Lung (tissue), 12 donors: ENCODE data around the gene NEU4. TPM values are rescaled to one million over a fixed set of nuclear protein-coding genes. Genes with fewer than 3 reads are reported as not detected.

ENCODE experiments used
- ATAC-seq: fragments of 200-7000 bp; cut with Tn5 transposase; one replicate; pipeline ENCODE4 v1.9.1; 2020; ENCODE audit warnings: moderate number of reproducible peaks; ENCODE audit not compliant: insufficient read depth, low FRiP score
- DNase-seq, 3 donors: peaks; one replicate each; pipeline ENCODE4 v3.0.0-alpha.2; 2013 to 2017
- H3K27ac ChIP-seq, 2 donors: one replicate each; pipeline ENCODE4 v1.5.1; 2013; ENCODE audit warnings: mild to moderate bottlenecking in 2 of 2, moderate library complexity in 2 of 2, control low read depth in 1 of 2, inconsistent platforms in 1 of 2, low read depth in 1 of 2, low read length in 1 of 2
- H3K27me3 ChIP-seq, 3 donors: one replicate each; pipeline ENCODE4 v1.5.1; 2013; ENCODE audit warnings: low read length in 2 of 3; ENCODE audit not compliant: control insufficient read depth in 3 of 3, insufficient read depth in 3 of 3
- H3K36me3 ChIP-seq, 4 donors: one replicate each; pipeline ENCODE4 v1.5.1; 2013; ENCODE audit warnings: low read length in 4 of 4, mild to moderate bottlenecking in 1 of 4, moderate library complexity in 1 of 4; ENCODE audit not compliant: control insufficient read depth in 4 of 4, insufficient read depth in 4 of 4
- H3K4me1 ChIP-seq, 5 donors: one replicate each; pipeline ENCODE4 v1.5.1; 2013; ENCODE audit warnings: low read length in 5 of 5, mild to moderate bottlenecking in 2 of 5, moderate library complexity in 1 of 5; ENCODE audit not compliant: control insufficient read depth in 5 of 5, insufficient read depth in 5 of 5
- H3K4me3 ChIP-seq: one replicate; pipeline ENCODE4 v1.5.1; 2013; ENCODE audit warnings: mild to moderate bottlenecking, control low read depth, moderate library complexity
- H3K9ac ChIP-seq, 2 donors: one replicate each; pipeline ENCODE4 v1.5.1; 2013; ENCODE audit warnings: low read length in 2 of 2, control low read depth in 1 of 2; ENCODE audit not compliant: insufficient read depth in 1 of 2
- H3K9me3 ChIP-seq, 4 donors: one replicate each; pipeline ENCODE4 v1.5.1; 2013; ENCODE audit warnings: low read length in 3 of 4, mild to moderate bottlenecking in 1 of 4, moderate library complexity in 1 of 4; ENCODE audit not compliant: control insufficient read depth in 4 of 4, insufficient read depth in 3 of 4
- WGBS, 2 donors: extraction: QIAGEN DNeasy Blood & Tissue Kit; methylation state at CpG; one replicate each; pipeline ENCODE4 v1.1.7; 2013; 5-methylcytosine and 5-hydroxymethylcytosine counted together
- polyA plus RNA-seq, 2 donors: library from polyadenylated mRNA; stranded (reverse); fragments of 200-250 nt; gene quantifications; one replicate each; pipeline ENCODE4 v1.2.1, GENCODE V29; 2013
- total RNA-seq, 2 donors: library from RNA; depleted of rRNA in 1 of 2; stranded (reverse); fragments of >200 nt in 1 of 2; gene quantifications; one replicate each; pipeline ENCODE4 v1.2.1, GENCODE V29; 2014 to 2021
- TF ChIP-seq, protein P1 (sequence below): IDR thresholded peaks from 2 replicates; pipeline ENCODE4 v1.5.1; 2012; ENCODE audit warnings: mild to moderate bottlenecking; ENCODE audit errors: control extremely low read depth, extremely low read depth
- donor health status: control.
- donor health status: control.
- donor health status: Bipolar disorder and iron deficiency.
- donor health status: healthy.
- donor health status: DM: yes; HTN: yes; CAD: no.

NEU4 gene
- total and polyA plus RNA-seq, 4 donors: 0.26 to 0.59 (median 0.35) TPM

GRCh38 chr2:241844831-241845578 lies 36.0 kb downstream of the NEU4 start:
- H3K4me1 ChIP-seq: peaks cover 0 to 9% (median 3%) of the 10 kb centered on the region in 5 donors
- 79 to 87% methylated on average over 37 of the region's 37 CpGs for WGBS, 2 donors
- TF ChIP-seq, protein P1, sequence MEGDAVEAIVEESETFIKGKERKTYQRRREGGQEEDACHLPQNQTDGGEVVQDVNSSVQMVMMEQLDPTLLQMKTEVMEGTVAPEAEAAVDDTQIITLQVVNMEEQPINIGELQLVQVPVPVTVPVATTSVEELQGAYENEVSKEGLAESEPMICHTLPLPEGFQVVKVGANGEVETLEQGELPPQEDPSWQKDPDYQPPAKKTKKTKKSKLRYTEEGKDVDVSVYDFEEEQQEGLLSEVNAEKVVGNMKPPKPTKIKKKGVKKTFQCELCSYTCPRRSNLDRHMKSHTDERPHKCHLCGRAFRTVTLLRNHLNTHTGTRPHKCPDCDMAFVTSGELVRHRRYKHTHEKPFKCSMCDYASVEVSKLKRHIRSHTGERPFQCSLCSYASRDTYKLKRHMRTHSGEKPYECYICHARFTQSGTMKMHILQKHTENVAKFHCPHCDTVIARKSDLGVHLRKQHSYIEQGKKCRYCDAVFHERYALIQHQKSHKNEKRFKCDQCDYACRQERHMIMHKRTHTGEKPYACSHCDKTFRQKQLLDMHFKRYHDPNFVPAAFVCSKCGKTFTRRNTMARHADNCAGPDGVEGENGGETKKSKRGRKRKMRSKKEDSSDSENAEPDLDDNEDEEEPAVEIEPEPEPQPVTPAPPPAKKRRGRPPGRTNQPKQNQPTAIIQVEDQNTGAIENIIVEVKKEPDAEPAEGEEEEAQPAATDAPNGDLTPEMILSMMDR: no peak
- peaks cover 0 to 8% (median 4%) of the 10 kb centered on the region in 3 donors for H3K27me3 ChIP-seq
- DNase-seq (no peak), ATAC-seq (no peak)
- H3K9me3 ChIP-seq: peaks cover 0 to 2% (median 0%) of the 10 kb centered on the region in 4 donors
- H3K27ac ChIP-seq: no peak overlapping the region
- H3K36me3 ChIP-seq: no peaks in the 10 kb centered on the region
- H3K4me3 ChIP-seq: no peak overlapping the region
- no peak overlapping the region for H3K9ac ChIP-seq

DNA sequence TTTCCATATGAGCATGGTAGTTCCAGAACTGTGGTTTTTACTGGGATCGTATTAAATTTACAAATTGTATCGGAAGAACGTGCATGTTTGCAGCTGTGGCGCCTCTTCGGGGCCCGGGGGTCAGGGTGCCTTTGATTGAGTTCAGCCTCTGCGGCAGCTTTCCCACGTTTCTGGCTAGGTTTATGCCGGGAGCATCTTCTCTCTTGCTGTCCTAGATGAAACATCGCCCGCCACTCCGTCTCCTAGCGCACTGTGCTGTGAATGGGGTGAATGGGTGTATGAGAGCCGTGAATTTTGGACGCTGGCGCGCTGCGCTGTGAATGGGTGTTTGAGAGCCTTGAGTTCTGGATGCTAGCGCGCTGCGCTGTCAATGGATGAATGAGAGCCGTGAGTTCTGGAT lies 37.4 kb downstream of the NEU4 start:
- no peak for ATAC-seq
- H3K27ac ChIP-seq: no peak overlapping the region

DNA sequence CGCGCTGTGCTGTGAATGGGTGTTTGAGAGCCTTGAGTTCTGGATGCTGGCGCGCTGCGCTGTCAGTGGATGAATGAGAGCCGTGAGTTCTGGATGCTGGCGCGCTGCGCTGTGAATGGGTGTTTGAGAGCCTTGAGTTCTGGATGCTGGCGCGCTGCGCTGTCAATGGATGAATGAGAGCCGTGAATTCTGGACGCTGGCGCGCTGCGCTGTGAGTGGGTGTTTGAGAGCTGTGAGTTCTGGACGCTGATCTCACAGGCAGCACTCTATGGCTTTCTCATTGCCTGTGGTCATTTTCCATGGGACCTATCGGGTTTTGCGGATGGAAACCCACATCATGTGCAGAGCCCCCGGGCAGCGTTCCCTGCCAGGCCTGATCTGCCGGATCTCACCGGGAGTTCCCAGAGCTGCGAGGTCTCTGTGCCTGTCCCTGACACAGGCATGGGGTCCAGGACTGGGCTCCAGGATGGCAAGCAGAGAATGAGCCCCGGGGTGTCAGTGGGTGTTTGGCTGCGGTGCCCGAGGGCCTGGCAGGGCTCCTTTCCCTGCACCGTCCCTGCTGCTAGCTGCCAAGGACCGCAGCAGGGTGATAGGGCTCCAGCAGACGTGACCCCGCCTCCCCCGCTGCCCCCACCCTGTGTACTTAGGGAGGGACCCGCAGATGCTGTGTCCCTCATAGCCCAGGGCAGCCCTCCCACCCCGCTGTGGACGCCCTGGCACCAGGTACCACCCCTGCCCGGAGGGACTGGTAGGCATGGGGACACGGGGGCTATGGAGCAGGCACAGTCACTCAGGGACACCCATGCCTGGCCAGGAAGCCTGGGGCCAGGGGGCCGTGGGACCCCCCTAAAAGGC lies 40.0 kb downstream of the NEU4 start:
- WGBS, 2 donors: 91 to 94% methylated on average over 39 of the region's 39 CpGs
- DNase-seq: peak in 1 of 3 donors; percentile 10

More for the DNA sequence above, 37.4 kb downstream of the NEU4 start:
- Histone ChIP-seq H3K9ac (no peak overlapping the region), H3K4me1 (peaks cover 0 to 9% (median 3%) of the 10 kb centered on the region in 5 donors), H3K27me3 (peaks cover 2 to 8% (median 4%) of the 10 kb centered on the region in 3 donors), H3K9me3 (peaks cover 0 to 2% (median 0%) of the 10 kb centered on the region in 4 donors), H3K36me3 (no peaks in the 10 kb centered on the region), H3K4me3 (no peak overlapping the region)
- DNase-seq: no peak
- 86 to 91% methylated on average over 22 of the region's 22 CpGs for WGBS, 2 donors
- TF ChIP-seq, protein P1: no peak

More for the DNA sequence above, 40.0 kb downstream of the NEU4 start:
- Histone ChIP-seq H3K36me3 (no peaks in the 10 kb centered on the region), H3K9me3 (no peaks in the 10 kb centered on the region), H3K4me3 (no peak overlapping the region), H3K9ac (no peak overlapping the region), H3K27ac (no peak overlapping the region), H3K4me1 (peaks cover 0 to 9% (median 0%) of the 10 kb centered on the region in 5 donors), H3K27me3 (peaks cover 4 to 8% (median 5%) of the 10 kb centered on the region in 3 donors)
- TF ChIP-seq, protein P1: no peak
- no peak for ATAC-seq
